HUES6 (cell line): ENCODE results near the gene RPS6KA4.
A peak's percentile ranks its signal among the peaks of the same experiment; 100 is the strongest.

Source experiments
- H3K27ac ChIP-seq: 2 replicates; pipeline ENCODE4 v1.7.0; 2013; ENCODE audit warnings: low read depth, mild to moderate bottlenecking, low read length, inconsistent platforms
- H3K27me3 ChIP-seq: 2 replicates; pipeline ENCODE4 v1.6.1; 2013; ENCODE audit warnings: low read length; ENCODE audit not compliant: control insufficient read depth, insufficient read depth
- H3K36me3 ChIP-seq: 2 replicates; pipeline ENCODE4 v1.6.1; 2013; ENCODE audit warnings: low read length; ENCODE audit not compliant: control insufficient read depth, insufficient read depth
- H3K4me1 ChIP-seq: 2 replicates; pipeline ENCODE4 v1.6.1; 2013; ENCODE audit warnings: low read length; ENCODE audit not compliant: control insufficient read depth, insufficient read depth
- H3K4me3 ChIP-seq: 2 replicates; pipeline ENCODE4 v1.5.1; 2013; ENCODE audit warnings: low read depth, low read length
- H3K9ac ChIP-seq: one replicate; pipeline ENCODE4 v1.6.1; 2013; ENCODE audit warnings: mild to moderate bottlenecking, low read length
- H3K9me3 ChIP-seq: 2 replicates; pipeline ENCODE4 v1.6.1; 2013; ENCODE audit warnings: low read depth, low read length; ENCODE audit not compliant: control insufficient read depth, insufficient read depth

Gene RPS6KA4

DNA sequence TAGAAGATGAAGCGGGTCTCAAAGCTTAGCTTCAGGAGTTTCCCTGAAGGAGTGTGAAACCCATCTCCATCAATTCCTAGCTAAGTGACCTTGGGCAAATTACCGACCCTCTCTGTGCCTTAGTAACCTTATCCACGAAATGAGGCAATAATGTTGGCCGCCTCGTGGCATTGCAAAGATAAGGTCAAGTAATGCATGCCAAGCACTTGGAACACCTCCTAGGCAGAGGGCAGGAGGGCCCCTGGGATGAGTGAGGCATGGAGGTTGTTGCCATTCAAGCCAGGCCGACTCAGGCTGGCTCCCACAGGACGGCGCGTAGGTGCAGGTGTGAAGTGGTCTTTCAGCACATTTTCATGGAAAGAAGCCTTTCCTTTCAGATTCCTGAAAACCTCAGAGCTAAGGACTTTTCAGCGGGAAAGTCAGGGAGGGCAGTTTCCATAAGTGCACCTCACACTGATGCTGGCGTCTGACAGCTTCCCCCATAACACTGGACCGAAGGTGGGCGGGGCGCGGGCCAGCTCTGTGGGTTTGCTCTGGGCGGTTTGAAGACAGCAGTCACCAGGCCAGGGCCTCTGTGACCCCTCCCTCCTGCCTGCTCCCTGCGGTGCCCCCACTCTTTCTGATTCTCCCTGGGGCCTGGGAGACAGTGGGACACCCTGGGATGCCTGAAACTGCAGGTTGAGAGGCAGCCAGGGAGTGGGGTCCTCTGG, 25.2 kb downstream of the RPS6KA4 start:
- no peak overlapping the region for H3K9ac ChIP-seq
- H3K9me3 ChIP-seq = peaks cover 4% of the 10 kb centered on the region; the same call in 1 of the 2 replicates
- H3K4me3 ChIP-seq = no peak overlapping the region
- H3K36me3 ChIP-seq = no peaks in the 10 kb centered on the region
- H3K27ac ChIP-seq = no peak overlapping the region
- no peaks in the 10 kb centered on the region; the same call in 1 of the 2 replicates for H3K27me3 ChIP-seq
- H3K4me1 ChIP-seq = peaks cover 16% of the 10 kb centered on the region; the same call in 1 of the 2 replicates

DNA sequence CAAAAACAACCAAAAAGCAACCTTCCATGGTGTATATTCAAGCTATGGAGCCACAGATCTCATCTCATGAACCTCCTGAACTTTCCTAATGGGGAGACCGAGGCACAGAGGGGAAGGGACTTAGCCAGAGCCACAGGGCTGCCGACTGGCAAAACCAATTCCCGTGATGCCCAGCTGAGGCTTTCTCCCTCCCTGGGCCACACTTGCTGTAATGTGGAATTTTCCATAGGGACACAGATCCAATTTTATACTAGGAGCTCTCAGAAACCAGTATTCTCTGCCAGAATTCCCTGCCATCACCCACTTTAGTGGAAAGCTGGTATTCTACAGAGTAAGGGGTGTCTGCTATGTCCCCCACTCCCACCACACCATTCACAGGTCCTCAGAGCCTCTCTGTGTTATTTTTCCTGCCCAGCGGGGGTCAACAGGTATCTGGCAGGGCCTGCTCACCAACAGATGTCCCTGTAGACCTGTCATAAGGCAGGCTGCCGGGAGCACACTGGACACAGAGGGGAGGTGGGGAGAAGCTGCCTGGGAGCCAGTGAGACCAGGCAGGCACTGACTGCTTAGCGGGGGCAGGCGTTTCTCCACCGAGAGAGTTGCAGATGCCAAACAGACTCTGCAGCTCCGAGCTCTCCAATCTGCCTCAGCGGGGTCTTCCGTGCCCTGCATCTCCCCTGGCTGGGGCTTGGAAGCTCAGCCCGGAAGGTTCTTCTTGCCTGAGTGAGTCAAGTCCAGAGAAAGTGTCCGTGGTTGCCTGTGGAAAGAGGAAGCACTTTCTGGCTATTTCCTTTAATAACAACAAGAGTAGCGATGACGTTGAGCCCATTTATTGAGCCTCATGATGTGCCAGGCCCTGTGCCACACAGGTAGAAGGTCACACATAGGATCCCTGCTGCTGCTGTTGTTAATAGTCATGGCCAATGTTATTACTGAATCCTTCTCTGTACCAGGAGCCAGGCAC, 26.3 kb downstream of the RPS6KA4 start:
- no peak overlapping the region for H3K4me3 ChIP-seq

DNA sequence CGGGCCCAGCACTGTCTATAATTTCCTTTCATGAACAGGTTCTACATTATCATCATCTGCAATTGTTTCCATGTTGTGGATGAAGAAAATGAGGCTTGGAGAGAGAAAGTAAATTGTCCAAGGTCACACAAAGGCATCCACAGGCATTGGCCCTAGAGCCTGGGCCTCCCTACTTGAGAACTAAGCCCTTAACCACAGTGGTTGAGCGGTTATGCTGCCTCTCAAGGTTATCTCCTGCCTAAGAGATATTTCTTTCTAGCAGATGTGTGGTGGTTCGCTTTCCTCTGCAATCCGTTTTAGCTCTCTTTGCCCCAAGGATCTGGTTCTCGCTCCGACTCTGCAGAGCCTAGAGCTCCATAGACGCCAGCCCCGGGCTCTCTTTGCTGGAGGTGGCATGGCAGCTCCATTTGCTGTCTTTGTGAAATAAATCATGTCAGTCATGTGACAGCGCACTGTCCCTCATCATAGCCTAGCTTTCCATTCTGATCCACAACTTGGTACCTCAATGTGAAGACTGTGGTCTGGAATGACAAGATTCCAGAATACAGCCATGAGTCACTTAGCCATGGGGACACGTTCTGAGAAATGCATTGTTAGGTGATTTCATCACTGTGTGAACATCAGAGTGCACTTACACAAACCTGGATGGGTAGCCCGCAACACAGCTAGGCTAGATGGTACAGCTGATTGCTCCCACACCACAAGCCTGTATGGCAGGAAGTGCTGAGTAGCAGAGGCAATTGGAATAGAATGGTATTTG, 27.2 kb downstream of the RPS6KA4 start:
- Histone ChIP-seq H3K27me3 (no peaks in the 10 kb centered on the region; the same call in none of the 2 replicates), H3K9me3 (no peaks in the 10 kb centered on the region), H3K4me1 (peaks cover 11% of the 10 kb centered on the region; the same call in 1 of the 2 replicates), H3K27ac (no peak overlapping the region), H3K4me3 (no peak overlapping the region), H3K36me3 (no peaks in the 10 kb centered on the region), H3K9ac (no peak overlapping the region)

More for the DNA sequence above, 26.3 kb downstream of the RPS6KA4 start:
- no peaks in the 10 kb centered on the region; the same call in none of the 2 replicates for H3K27me3 ChIP-seq
- no peak overlapping the region for H3K27ac ChIP-seq
- no peak overlapping the region for H3K9ac ChIP-seq
- no peaks in the 10 kb centered on the region for H3K9me3 ChIP-seq
- H3K36me3 ChIP-seq = no peaks in the 10 kb centered on the region
- H3K4me1 ChIP-seq = peaks cover 15% of the 10 kb centered on the region; the same call in 1 of the 2 replicates

DNA sequence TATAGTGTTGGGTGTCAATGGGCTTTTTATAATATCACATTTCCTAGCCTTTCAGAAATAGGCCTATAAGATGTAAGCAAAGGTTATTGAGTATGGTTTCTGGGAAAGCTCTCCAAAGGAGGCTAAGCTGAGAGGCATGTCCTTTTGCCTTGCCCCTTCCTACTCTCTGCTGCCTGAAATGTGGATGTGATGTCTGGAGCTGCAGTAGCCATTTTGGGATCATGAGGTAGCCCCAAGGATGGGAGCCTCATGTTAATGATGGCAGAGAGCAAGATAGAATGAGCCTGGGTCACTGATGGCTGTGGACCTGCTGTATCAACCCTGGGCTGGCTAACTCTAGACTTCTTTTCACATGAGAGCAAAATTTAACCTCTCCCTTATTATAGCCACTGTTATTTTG, 29.0 kb downstream of the RPS6KA4 start:
- Histone ChIP-seq H3K4me1 (peaks cover 6% of the 10 kb centered on the region; the same call in 1 of the 2 replicates), H3K36me3 (no peaks in the 10 kb centered on the region), H3K9me3 (no peaks in the 10 kb centered on the region), H3K4me3 (no peak overlapping the region), H3K9ac (no peak overlapping the region), H3K27ac (no peak overlapping the region), H3K27me3 (no peaks in the 10 kb centered on the region; the same call in none of the 2 replicates)

DNA sequence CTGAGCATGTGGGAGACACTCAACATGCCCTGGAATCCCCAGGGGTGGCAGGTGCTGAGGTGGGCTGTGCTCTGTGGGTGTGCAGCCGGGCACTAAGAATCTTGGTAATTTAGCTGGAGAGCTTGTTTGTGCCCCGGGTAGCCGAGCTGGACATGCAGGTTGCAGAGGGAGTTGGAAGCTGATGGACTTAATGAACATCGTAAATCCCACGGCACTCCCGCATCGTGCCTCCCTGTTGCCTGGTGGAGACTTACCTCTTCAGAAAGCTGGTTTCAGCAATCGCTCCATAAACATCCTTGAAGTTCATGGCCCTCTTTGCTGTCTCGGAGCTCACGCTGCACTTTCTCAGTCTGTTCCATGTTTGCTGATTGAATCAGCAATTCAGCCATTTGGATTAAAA, 29.9 kb downstream of the RPS6KA4 start:
- no peaks in the 10 kb centered on the region; the same call in none of the 2 replicates for H3K27me3 ChIP-seq
- H3K27ac ChIP-seq = no peak overlapping the region
- no peak overlapping the region for H3K4me3 ChIP-seq
- peaks cover 6% of the 10 kb centered on the region; the same call in 1 of the 2 replicates for H3K4me1 ChIP-seq
- no peak overlapping the region for H3K9ac ChIP-seq
- H3K9me3 ChIP-seq = no peaks in the 10 kb centered on the region
- no peaks in the 10 kb centered on the region for H3K36me3 ChIP-seq

DNA sequence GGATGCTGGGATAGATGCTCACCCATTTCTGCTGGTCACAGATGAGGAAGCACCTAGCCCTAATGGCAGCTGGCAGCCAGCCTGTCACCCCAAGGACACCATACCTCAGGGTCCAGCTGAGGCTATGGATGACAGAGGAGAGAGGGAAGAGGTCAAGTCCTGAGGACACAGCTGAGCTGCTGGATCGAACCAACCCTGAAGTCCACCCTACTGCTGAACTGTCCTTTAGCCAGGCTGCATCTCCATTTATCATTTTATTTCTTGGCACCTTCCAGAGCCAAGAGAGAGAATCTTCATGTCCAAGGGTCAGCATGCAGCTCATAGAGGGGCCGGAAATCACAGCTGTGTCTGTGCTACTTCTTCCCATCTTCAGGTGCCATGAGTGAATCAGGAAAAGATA, 30.9 kb downstream of the RPS6KA4 start:
- Histone ChIP-seq H3K27me3 (no peaks in the 10 kb centered on the region; the same call in none of the 2 replicates), H3K9me3 (no peaks in the 10 kb centered on the region), H3K4me1 (peaks cover 6% of the 10 kb centered on the region; the same call in 1 of the 2 replicates), H3K27ac (no peak overlapping the region), H3K4me3 (no peak overlapping the region), H3K9ac (no peak overlapping the region), H3K36me3 (no peaks in the 10 kb centered on the region)

DNA sequence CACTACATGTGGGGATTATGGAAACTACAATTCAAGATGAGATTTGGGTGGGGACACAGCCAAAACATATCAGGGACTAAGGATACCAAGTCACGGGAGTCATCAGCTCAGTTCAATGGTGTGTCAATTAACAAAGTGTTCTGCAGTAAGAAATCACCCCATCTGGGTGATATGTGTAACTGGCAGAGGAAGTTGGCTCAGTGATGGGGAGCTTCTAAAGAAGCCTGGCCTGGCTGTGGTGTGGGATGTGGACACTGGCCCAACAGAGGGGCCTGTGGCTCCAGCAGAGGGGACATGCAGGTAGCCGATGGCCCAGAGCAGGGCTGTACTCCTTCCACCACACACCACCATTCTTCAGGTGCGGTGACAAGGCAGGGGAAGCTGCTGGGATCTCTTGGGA, 31.6 kb downstream of the RPS6KA4 start:
- no peaks in the 10 kb centered on the region for H3K36me3 ChIP-seq
- peaks cover 7% of the 10 kb centered on the region for H3K4me1 ChIP-seq
- no peaks in the 10 kb centered on the region for H3K9me3 ChIP-seq
- H3K27ac ChIP-seq = no peak overlapping the region
- no peak overlapping the region for H3K4me3 ChIP-seq
- no peaks in the 10 kb centered on the region; the same call in none of the 2 replicates for H3K27me3 ChIP-seq
- H3K9ac ChIP-seq = no peak overlapping the region

DNA sequence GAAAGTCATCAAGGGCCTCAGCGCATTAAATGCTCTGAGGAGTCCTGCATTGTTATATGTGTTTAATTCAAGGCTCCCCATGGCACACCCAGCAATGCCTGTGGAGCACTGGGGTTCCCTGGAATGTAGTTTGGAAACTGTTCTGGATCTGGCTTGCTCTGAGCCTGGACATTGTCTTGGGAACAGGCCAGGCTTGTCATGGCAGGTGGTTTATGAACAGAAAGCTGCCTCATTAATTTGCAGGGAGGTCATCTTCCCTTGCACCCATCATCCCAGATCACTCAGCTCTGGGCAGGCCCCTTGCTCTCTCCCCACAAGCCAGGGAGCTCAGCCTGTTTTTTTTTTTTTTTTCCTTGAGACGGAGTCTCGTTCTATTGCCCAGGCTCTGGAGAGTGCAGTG, 32.9 kb downstream of the RPS6KA4 start:
- H3K27ac ChIP-seq = no peak overlapping the region
- no peak overlapping the region for H3K9ac ChIP-seq
- H3K4me1 ChIP-seq = peaks cover 18% of the 10 kb centered on the region
- H3K36me3 ChIP-seq = no peaks in the 10 kb centered on the region
- no peak overlapping the region for H3K4me3 ChIP-seq
- no peaks in the 10 kb centered on the region for H3K9me3 ChIP-seq
- H3K27me3 ChIP-seq = no peaks in the 10 kb centered on the region; the same call in none of the 2 replicates

DNA sequence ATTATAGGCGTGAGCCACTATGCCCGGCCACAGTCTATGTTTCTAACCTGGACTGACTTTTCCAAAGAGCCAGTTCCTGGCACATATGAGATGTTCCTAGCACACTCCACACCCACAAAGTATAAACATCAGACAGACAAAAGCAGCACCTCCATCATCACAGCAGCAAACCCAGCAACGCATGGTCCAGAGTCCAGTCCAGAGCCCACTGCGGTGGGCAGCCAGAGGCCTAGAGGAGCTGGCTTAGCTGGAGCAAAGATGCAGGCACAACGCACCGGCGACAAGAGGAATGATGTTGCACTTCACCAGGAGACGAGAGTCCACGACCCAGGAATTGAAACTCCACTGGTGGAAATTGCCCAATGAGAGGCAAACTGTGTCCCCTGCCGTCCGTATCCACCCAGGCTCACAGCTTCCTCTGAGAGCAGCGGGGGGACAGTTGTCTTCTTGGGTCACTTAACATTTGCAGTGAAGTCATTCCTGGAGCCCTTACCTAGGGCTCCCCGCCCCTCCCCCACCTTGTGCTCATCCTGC, 36.6 kb downstream of the RPS6KA4 start:
- peak overlapping the region; percentile 4 for H3K9ac ChIP-seq
- no peaks in the 10 kb centered on the region for H3K9me3 ChIP-seq
- H3K36me3 ChIP-seq = no peaks in the 10 kb centered on the region
- H3K4me1 ChIP-seq = peaks cover 18% of the 10 kb centered on the region
- H3K4me3 ChIP-seq = no peak overlapping the region
- H3K27me3 ChIP-seq = no peaks in the 10 kb centered on the region
- no peak overlapping the region for H3K27ac ChIP-seq

DNA sequence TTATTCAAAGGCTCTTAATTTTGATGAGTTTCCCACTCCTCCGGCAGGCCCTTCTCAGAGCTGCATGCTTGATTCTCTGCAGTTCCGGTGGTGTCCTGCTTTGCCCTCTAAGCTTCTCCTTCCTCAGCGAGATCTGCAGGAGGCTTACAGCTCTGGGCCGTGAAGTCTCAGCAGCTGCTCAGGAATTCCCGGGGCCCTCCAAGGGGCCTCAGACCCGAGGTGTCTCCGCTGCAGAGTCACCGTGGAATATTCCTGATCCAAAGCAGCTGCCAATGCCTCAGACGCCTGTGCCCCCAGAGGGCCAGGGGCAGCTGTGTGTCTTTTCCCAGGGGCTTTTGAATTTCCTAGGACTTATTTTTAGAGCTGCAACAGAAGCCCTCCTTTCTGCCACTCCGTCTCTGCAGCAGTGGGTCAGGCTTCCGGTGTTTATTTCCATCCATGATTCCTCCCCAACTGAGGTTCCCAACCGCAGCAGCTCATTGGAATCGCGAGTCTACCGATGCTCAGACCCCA, 37.2 kb downstream of the RPS6KA4 start:
- no peak overlapping the region for H3K4me3 ChIP-seq
- H3K36me3 ChIP-seq = no peaks in the 10 kb centered on the region
- H3K27ac ChIP-seq = no peak overlapping the region
- no peak overlapping the region for H3K9ac ChIP-seq
- no peaks in the 10 kb centered on the region for H3K9me3 ChIP-seq
- no peaks in the 10 kb centered on the region for H3K27me3 ChIP-seq
- H3K4me1 ChIP-seq = peaks cover 18% of the 10 kb centered on the region
